Panc1 (cell line): ENCODE data around the gene CEP131. TPM values are rescaled to one million over a fixed set of nuclear protein-coding genes. Genes with fewer than 3 reads are reported as not detected.

Experiments used
- ATAC-seq: fragments of 200-7000 bp; cut with Tn5 transposase; 2 replicates; pipeline ENCODE4 v1.9.1; 2020; ENCODE audit warnings: mild to moderate bottlenecking, moderate library complexity
- BruUV-seq: library from RNA; stranded (reverse); fragments of 400-500 nt; replicated peaks from 2 replicates; lab custom pipeline; 2021; lab: Mats Ljungman, UMichigan
- CTCF ChIA-PET: fragments of 300-600 bp; sonication (Branson Sonifier 250); formaldehyde crosslinking; loops from one replicate; lab custom pipeline; 2022; ENCODE audit warnings: antibody characterized with exemption; lab: Charles Lee
- POLR2A ChIA-PET: fragments of 300-600 bp; sonication (Branson Sonifier 250); formaldehyde crosslinking; loops from one replicate; lab custom pipeline; 2022; ENCODE audit warnings: antibody characterized with exemption; lab: Charles Lee
- DNase-seq: peaks from one replicate; pipeline ENCODE4 v3.0.0-alpha.2; 2010; ENCODE audit warnings: low read depth, low spot score
- H3K27ac ChIP-seq: 2 replicates; pipeline ENCODE4 v1.5.1; 2011; ENCODE audit warnings: mild to moderate bottlenecking, low read length, inconsistent platforms
- H3K27me3 ChIP-seq: fragments of 200-500 bp; sonication (Bioruptor generic); 2 replicates; pipeline ENCODE4 v1.6.0; 2014; ENCODE audit warnings: low read length, inconsistent platforms; ENCODE audit not compliant: control insufficient read depth, insufficient read depth
- H3K36me3 ChIP-seq: fragments of 200-500 bp; sonication (Bioruptor generic); 2 replicates; pipeline ENCODE4 v1.5.1; 2014; ENCODE audit warnings: inconsistent platforms, mild to moderate bottlenecking, low read length, moderate library complexity; ENCODE audit not compliant: control insufficient read depth, insufficient read depth
- H3K4me1 ChIP-seq: 2 replicates; pipeline ENCODE4 v1.5.1; 2011; ENCODE audit warnings: inconsistent platforms, mild to moderate bottlenecking, low read length, moderate library complexity; ENCODE audit not compliant: control insufficient read depth, insufficient read depth
- H3K4me3 ChIP-seq, 2 experiments: 2 replicates each; pipeline ENCODE4 v1.5.1; 2011 to 2012; ENCODE audit warnings: low read depth in 2 of 2, low read length in 2 of 2, mild to moderate bottlenecking in 2 of 2, inconsistent platforms in 1 of 2, moderate library complexity in 1 of 2
- H3K9me3 ChIP-seq: fragments of 200-500 bp; sonication (Bioruptor generic); 2 replicates; pipeline ENCODE4 v1.5.1; 2014; ENCODE audit warnings: low read depth, mild to moderate bottlenecking, inconsistent platforms, low read length, moderate library complexity; ENCODE audit not compliant: control insufficient read depth, insufficient read depth
- POLR2AphosphoS5 ChIP-seq: IDR thresholded peaks from 2 replicates; pipeline ENCODE4 v1.6.1; 2012; ENCODE audit warnings: mild to moderate bottlenecking, low read depth, low read length, moderate library complexity
- SIN3A ChIP-seq: IDR thresholded peaks from 2 replicates; pipeline ENCODE4 v1.6.1; 2012; ENCODE audit warnings: low read depth, mild to moderate bottlenecking, low read length, moderate library complexity, borderline replicate concordance; ENCODE audit not compliant: insufficient read depth
- TCF7L2 ChIP-seq: IDR thresholded peaks from 2 replicates; pipeline ENCODE4 v1.6.1; 2011; ENCODE audit warnings: mild to moderate bottlenecking, low read depth, low read length, inconsistent platforms
- in situ Hi-C: cut with HindIII; loops from 2 replicates; pipeline ENCODE4 v1.10.0; 2016; ENCODE audit warnings: low sequenced_read_pairs, low pct_unique_long_range_greater_than_20kb
- intact Hi-C: fragments of 100-400 bp; cut with micrococcal nuclease; formaldehyde crosslinking; loops from one replicate; pipeline ENCODE4 v1.10.0; 2022; ENCODE audit not compliant: unreplicated experiment
- total RNA-seq: library from RNA; stranded (reverse); gene quantifications from one replicate; pipeline ENCODE4 v1.2.1, GENCODE V29; 2021; ENCODE audit not compliant: unreplicated experiment
- TF ChIP-seq, protein P1 (sequence below), 2 experiments: IDR thresholded peaks; 2 replicates each; pipeline ENCODE4 v1.6.1; 2011 to 2012; ENCODE audit warnings: low read depth in 2 of 2, control low read depth in 1 of 2, low read length in 1 of 2, mild to moderate bottlenecking in 1 of 2, moderate library complexity in 1 of 2; ENCODE audit not compliant: insufficient read depth in 1 of 2
- TF ChIP-seq, protein P2 (sequence below): fragments of 450-650 bp; IDR thresholded peaks from 2 replicates; pipeline ENCODE4 v1.5.1; 2017; ENCODE audit warnings: mild to moderate bottlenecking

CEP131 gene
- total RNA-seq, 1 experiment from 2014 or later, result 26.0 TPM

DNA sequence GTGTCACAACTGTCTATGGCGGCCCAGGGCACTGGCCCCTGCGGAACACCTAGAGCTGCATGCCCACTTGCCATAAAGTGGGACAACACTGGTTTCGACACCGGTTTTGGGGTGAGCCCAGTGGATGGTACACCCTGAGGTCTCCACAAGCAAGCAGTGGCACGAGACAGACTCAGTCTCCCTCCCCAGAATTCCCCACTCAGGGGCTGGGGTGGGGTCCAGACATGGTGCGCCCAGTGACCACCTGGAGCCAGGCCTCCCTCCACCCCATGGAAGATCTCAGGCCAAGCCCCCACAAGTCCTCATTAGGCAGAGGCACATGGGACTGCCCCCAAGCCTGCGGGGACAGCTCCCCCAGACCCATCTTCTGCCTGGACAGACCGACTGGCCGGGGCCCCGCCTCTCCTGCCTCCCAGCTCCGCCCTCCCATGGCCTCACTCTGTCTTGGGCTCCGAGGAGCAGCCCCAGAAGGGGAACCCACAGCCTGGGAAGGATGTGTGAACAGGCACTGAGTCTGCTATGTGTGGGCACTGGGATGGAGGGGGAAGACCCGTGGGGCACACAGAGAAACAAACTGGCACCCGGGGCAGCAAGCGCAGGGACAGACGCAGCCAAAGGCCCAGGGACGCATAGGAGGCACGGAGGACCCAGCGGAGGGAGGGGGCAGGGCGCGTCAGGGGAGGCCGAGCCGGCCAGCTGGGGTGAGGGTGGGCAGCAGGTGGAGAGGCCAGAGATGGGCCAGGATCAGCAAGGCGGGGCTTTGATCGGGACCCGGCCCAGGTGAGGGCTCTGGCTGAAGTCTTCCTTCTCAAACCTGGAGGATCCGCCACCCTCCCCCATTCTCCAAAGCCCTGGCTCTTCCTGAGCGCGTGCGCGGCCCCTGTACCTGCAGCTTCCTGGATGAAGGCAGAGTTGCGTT, 13.3 kb upstream of the CEP131 start:
- ChIA-PET CTCF (no interaction called here), POLR2A (interaction anchor here (0.5 to 0.6 kb wide), 2 partner anchors 87 to 272 kb away, joined by 4 to 8 read pairs; no protein-coding TSS in a partner anchor)
- in situ Hi-C loops (no loop called here), intact Hi-C loops (no loop called here)
- no peaks in the 10 kb centered on the region for H3K9me3 ChIP-seq
- H3K4me1 ChIP-seq, result peaks cover 25% of the 10 kb centered on the region
- H3K4me3 ChIP-seq, result no peak overlapping the region
- no peak for ATAC-seq
- no TSS peak for BruUV-seq
- no peak overlapping the region for H3K27ac ChIP-seq
- H3K27me3 ChIP-seq, result no peaks in the 10 kb centered on the region
- TF ChIP-seq, protein P1, sequence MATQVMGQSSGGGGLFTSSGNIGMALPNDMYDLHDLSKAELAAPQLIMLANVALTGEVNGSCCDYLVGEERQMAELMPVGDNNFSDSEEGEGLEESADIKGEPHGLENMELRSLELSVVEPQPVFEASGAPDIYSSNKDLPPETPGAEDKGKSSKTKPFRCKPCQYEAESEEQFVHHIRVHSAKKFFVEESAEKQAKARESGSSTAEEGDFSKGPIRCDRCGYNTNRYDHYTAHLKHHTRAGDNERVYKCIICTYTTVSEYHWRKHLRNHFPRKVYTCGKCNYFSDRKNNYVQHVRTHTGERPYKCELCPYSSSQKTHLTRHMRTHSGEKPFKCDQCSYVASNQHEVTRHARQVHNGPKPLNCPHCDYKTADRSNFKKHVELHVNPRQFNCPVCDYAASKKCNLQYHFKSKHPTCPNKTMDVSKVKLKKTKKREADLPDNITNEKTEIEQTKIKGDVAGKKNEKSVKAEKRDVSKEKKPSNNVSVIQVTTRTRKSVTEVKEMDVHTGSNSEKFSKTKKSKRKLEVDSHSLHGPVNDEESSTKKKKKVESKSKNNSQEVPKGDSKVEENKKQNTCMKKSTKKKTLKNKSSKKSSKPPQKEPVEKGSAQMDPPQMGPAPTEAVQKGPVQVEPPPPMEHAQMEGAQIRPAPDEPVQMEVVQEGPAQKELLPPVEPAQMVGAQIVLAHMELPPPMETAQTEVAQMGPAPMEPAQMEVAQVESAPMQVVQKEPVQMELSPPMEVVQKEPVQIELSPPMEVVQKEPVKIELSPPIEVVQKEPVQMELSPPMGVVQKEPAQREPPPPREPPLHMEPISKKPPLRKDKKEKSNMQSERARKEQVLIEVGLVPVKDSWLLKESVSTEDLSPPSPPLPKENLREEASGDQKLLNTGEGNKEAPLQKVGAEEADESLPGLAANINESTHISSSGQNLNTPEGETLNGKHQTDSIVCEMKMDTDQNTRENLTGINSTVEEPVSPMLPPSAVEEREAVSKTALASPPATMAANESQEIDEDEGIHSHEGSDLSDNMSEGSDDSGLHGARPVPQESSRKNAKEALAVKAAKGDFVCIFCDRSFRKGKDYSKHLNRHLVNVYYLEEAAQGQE (IDR thresholded peaks at IDR 0.05; ENCODE audit: insufficient read depth in 1 of 2, low read depth in 2 of 2, low read length in 1 of 2), result no peak
- TF ChIP-seq POLR2AphosphoS5 (no peak), TCF7L2 (no peak)
- TF ChIP-seq, protein P2, sequence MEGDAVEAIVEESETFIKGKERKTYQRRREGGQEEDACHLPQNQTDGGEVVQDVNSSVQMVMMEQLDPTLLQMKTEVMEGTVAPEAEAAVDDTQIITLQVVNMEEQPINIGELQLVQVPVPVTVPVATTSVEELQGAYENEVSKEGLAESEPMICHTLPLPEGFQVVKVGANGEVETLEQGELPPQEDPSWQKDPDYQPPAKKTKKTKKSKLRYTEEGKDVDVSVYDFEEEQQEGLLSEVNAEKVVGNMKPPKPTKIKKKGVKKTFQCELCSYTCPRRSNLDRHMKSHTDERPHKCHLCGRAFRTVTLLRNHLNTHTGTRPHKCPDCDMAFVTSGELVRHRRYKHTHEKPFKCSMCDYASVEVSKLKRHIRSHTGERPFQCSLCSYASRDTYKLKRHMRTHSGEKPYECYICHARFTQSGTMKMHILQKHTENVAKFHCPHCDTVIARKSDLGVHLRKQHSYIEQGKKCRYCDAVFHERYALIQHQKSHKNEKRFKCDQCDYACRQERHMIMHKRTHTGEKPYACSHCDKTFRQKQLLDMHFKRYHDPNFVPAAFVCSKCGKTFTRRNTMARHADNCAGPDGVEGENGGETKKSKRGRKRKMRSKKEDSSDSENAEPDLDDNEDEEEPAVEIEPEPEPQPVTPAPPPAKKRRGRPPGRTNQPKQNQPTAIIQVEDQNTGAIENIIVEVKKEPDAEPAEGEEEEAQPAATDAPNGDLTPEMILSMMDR, result no peak
- DNase-seq, result no peak
- peaks cover 11% of the 10 kb centered on the region; the same call in 1 of the 2 replicates for H3K36me3 ChIP-seq

DNA sequence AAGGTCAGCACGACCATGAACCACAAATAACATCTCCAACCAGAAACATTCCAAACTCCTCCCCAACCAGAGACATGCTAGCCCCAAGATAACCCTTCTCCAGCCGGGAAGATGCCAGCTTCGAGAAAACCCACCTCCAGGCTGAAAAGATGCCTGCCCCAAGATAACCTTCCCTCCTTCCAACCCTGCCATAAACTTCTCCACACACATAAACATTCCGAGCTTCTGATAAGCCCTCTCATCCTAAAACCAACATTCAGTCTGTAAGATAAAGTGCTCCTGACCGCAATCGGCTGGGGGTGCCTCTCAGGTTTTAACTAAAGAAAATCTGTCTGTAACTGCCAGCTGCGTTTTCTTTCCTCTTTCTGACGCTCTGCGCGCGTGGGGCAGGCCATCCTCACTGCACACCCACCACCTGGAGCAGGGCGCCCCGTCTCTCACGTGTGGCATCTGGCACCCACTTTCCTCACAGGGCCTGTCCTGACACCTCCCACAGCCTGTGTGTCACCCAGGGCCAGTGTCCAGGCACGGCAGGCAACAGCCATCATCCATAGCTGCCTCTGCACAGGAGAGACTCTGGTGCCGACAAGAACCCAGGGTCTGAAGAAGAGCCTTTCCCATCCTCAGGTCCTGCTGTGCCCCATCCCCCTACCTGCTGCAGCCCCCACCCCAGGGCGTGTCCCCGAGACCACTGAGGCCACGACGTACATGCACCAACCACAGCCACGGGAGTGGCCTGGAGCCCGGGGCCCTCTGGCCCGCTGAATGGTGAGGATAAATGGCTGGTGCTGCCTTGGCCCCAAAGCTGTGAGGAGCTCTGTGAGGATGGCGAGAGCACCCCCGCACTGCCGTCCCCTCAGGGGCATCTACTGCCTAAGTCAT, 12.4 kb upstream of the CEP131 start:
- H3K9me3 ChIP-seq, result no peaks in the 10 kb centered on the region
- peaks cover 11% of the 10 kb centered on the region; the same call in 1 of the 2 replicates for H3K36me3 ChIP-seq
- BruUV-seq, result no TSS peak
- in situ Hi-C loops (no loop called here), intact Hi-C loops (no loop called here)
- DNase-seq (no peak), ATAC-seq (no peak)
- POLR2A ChIA-PET, result interaction anchor here (0.5 to 0.6 kb wide), 2 partner anchors 88 to 273 kb away, joined by 4 to 8 read pairs; no protein-coding TSS in a partner anchor
- TF ChIP-seq, protein P1 (IDR thresholded peaks at IDR 0.05; ENCODE audit: insufficient read depth in 1 of 2, low read depth in 2 of 2, low read length in 1 of 2), result no peak
- TF ChIP-seq TCF7L2, result no peak
- TF ChIP-seq, protein P2, result no peak
- no peak for TF ChIP-seq POLR2AphosphoS5
- no peak for TF ChIP-seq SIN3A
- H3K27me3 ChIP-seq, result no peaks in the 10 kb centered on the region
- CTCF ChIA-PET, result no interaction called here
- peaks cover 21% of the 10 kb centered on the region for H3K4me1 ChIP-seq
- H3K4me3 ChIP-seq, result no peak overlapping the region
- no peak overlapping the region for H3K27ac ChIP-seq
